Adrenal gland (tissue), 5 donors: ENCODE results near the gene TAF13.

Experiments
- CTCF ChIP-seq, 6 experiments: fragments of 450-650 bp in 4 of 6; fragments of 200-600 bp in 2 of 6; sonication (generic) in 1 of 6; IDR thresholded peaks; 1 replicate in 5 of 6; 2 replicates in 1 of 6; pipeline versions ENCODE4 v1.5.1 to v1.8.0; 2016 to 2021; ENCODE audit warnings: antibody characterized with exemption in 6 of 6, mild to moderate bottlenecking in 2 of 6, moderate library complexity in 1 of 6
- POLR2A ChIP-seq, 2 donors: fragments of 450-650 bp; IDR thresholded peaks; one replicate each; pipeline ENCODE4 v1.6.1; 2017; ENCODE audit warnings: antibody characterized with exemption in 2 of 2, mild to moderate bottlenecking in 2 of 2, moderate library complexity in 1 of 2
- donor health status: DM: no; HTN: no; CAD: no.

DNA sequence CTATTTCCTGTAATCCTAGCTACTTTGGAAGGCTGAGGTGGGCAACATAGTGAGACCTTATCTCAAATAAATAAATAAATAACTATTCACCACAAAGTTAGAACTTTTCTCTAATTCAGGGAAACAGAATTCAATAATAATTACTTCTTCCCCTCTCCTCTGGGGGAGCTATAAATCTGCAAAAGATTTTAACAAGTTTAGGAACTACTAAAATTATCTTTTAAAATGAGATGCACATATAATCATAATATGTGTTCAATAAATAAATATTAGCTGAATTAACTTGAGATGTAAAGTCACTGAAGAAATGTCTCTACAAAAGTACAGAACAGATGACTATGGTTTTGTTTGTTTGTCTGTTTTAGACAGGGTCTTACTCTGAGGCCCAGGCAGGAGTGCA lies 48.0 kb downstream of the TAF13 start:
- TF ChIP-seq POLR2A (IDR thresholded peaks at IDR 0.05) (no peak), CTCF (IDR thresholded peaks at IDR 0.05) (peak in 2 of 6 experiments; percentile 13 to 17)
